Right lobe of liver (tissue), 4 donors: ENCODE data around the gene ANTXR1.

Experiments
- POLR2A ChIP-seq: fragments of 450-650 bp; IDR thresholded peaks from one replicate; pipeline ENCODE4 v1.6.1; 2017; ENCODE audit warnings: antibody characterized with exemption, mild to moderate bottlenecking
- TF ChIP-seq, protein P1 (sequence below), 4 donors: fragments of 200-600 bp in 3 of 4; fragments of 450-650 bp in 1 of 4; IDR thresholded peaks; one replicate each; pipeline versions ENCODE4 v1.5.1 to v1.8.0; 2016 to 2022; ENCODE audit warnings: antibody characterized with exemption in 4 of 4, mild to moderate bottlenecking in 2 of 4
- donor health status: DM: no; HTN: no; CAD: no.
- donor health status: DM: no; HTN: no; CAD: no.
- donor health status: DM: no; HTN: yes; CAD: no.

DNA sequence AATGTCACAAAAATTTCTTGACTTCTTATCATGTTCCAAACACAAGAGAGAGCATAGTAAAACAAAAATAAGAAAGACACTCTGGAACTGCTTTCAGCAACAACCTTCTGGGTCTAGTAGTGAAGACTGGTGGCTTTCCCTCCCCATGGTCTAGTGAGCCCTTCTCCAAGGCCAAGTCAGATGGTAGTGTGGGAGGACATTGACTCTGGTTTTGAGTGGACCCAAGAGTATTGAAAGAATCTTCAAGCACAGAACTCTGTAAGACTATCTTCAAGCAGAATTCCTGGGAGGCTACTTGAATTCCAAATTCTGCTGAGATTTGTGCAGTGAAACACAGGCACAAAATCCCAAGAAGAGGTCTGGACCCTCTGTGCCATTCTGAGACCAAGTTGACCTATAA lies 21.1 kb downstream of the ANTXR1 start:
- TF ChIP-seq, protein P1, sequence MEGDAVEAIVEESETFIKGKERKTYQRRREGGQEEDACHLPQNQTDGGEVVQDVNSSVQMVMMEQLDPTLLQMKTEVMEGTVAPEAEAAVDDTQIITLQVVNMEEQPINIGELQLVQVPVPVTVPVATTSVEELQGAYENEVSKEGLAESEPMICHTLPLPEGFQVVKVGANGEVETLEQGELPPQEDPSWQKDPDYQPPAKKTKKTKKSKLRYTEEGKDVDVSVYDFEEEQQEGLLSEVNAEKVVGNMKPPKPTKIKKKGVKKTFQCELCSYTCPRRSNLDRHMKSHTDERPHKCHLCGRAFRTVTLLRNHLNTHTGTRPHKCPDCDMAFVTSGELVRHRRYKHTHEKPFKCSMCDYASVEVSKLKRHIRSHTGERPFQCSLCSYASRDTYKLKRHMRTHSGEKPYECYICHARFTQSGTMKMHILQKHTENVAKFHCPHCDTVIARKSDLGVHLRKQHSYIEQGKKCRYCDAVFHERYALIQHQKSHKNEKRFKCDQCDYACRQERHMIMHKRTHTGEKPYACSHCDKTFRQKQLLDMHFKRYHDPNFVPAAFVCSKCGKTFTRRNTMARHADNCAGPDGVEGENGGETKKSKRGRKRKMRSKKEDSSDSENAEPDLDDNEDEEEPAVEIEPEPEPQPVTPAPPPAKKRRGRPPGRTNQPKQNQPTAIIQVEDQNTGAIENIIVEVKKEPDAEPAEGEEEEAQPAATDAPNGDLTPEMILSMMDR (IDR thresholded peaks at IDR 0.05) = no peak
- TF ChIP-seq POLR2A = no peak
